Osteoblast (primary cell): ENCODE data around the gene MANSC1. TPM values are rescaled to one million over a fixed set of nuclear protein-coding genes. Genes with fewer than 3 reads are reported as not detected.
"Not testable (repeated sequence)": the region's sequence is repeated elsewhere in the genome, so short reads cannot be mapped to it uniquely, and the experiment has no call there.

Source experiments
- DNase-seq: peaks from one replicate; pipeline ENCODE4 v3.0.0; 2011; ENCODE audit warnings: low spot score, mixed read lengths; ENCODE audit not compliant: insufficient read length; ENCODE audit errors: missing footprints
- H2AFZ ChIP-seq: 2 replicates; pipeline ENCODE4 v1.6.0; 2011; ENCODE audit warnings: mild to moderate bottlenecking, low read length
- H3K27ac ChIP-seq: 2 replicates; pipeline ENCODE4 v1.5.1; 2011; ENCODE audit warnings: mild to moderate bottlenecking, low read depth, low read length, moderate library complexity
- H3K27me3 ChIP-seq: 2 replicates; pipeline ENCODE4 v1.6.0; 2012; ENCODE audit warnings: mild to moderate bottlenecking, control low read depth, inconsistent platforms, low read length, moderate library complexity; ENCODE audit not compliant: insufficient read depth
- H3K36me3 ChIP-seq: 2 replicates; pipeline ENCODE4 v1.5.1; 2011; ENCODE audit warnings: mild to moderate bottlenecking, low read length, control low read depth, moderate library complexity; ENCODE audit not compliant: insufficient read depth
- H3K4me1 ChIP-seq: 2 replicates; pipeline ENCODE4 v1.5.1; 2011; ENCODE audit warnings: mild to moderate bottlenecking, low read length, control low read depth, moderate library complexity; ENCODE audit not compliant: insufficient read depth
- H3K4me2 ChIP-seq: 2 replicates; pipeline ENCODE4 v1.6.0; 2011; ENCODE audit warnings: mild to moderate bottlenecking, low read length; ENCODE audit not compliant: insufficient read depth
- H3K4me3 ChIP-seq: fragments of 200-600 bp; sonication (generic); 3 replicates; pipeline ENCODE4 v1.5.1; 2012; ENCODE audit warnings: mild to moderate bottlenecking, low read length, inconsistent platforms; ENCODE audit not compliant: insufficient read depth
- H3K79me2 ChIP-seq: 2 replicates; pipeline ENCODE4 v1.6.0; 2012; ENCODE audit warnings: mild to moderate bottlenecking, low read length, control low read depth, inconsistent platforms; ENCODE audit not compliant: insufficient read depth
- H3K9me3 ChIP-seq: 2 replicates; pipeline ENCODE4 v1.5.1; 2011; ENCODE audit warnings: low read depth, low read length, control low read depth
- H4K20me1 ChIP-seq: 2 replicates; pipeline ENCODE4 v1.6.0; 2012; ENCODE audit warnings: mild to moderate bottlenecking, low read length, control low read depth; ENCODE audit not compliant: insufficient read depth
- total RNA-seq: library from RNA; depleted of rRNA; stranded (reverse); fragments of >200 nt; gene quantifications from 2 replicates; pipeline ENCODE4 v1.2.3, GENCODE V29; 2012
- TF ChIP-seq, protein P1 (sequence below): IDR thresholded peaks from 2 replicates; pipeline ENCODE4 v1.5.1; 2011; ENCODE audit warnings: mild to moderate bottlenecking, low read depth, low read length, moderate library complexity; ENCODE audit errors: extremely low read depth

Gene MANSC1
- total RNA-seq, 1 donor, result 3.3 TPM

DNA sequence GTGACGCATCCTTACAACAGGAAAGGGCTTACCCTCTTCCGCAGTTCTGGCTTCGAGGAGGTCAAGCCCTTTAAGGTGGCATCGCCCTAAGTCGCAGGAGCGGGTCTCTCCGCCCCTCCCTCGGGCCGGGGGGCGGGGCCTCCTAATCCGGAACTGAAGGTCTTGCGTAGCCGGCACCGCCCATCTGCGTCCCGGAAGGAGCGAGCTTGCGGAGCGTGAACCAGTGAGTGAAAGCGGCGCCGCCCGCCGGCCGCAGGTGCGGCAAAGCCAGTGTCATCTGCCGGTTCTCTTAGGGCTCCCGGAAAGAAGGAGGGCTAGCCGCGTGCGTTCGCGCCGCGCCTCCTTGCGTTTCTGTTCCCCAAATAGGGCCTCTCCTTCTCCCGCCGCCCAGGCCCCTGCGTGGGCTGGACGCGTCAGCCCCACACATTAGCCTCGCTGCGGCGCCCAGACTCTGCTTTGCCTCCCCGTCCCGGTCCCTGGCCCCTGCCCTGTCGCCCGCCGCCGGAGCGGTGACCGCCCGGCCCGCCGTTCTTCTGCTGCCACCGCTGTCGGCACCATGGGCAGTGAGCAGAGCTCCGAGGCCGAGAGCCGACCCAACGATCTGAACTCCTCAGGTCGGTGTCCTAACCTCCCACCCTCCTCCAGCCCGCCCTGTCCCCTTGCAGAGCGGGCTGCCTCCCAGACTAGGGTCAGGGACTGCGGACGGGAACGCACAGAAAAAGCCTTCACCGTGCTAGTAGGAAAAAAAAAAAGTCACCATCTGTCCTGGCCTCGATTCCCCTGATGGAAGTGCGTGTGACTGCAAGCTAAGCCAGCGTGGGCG lies 7.1 kb upstream of the MANSC1 start, which contains the start of gene BORCS5:
Gene BORCS5 (plus strand): TSS at position 183 of the 823 bp plus-strand sequence. CDS start 374 bp downstream, at position 557.
- H3K79me2 ChIP-seq, result peaks cover 40% of the 10 kb centered on the region
- H3K9me3 ChIP-seq, result no peaks in the 10 kb centered on the region
- no peaks in the 10 kb centered on the region for H4K20me1 ChIP-seq
- TF ChIP-seq, protein P1, sequence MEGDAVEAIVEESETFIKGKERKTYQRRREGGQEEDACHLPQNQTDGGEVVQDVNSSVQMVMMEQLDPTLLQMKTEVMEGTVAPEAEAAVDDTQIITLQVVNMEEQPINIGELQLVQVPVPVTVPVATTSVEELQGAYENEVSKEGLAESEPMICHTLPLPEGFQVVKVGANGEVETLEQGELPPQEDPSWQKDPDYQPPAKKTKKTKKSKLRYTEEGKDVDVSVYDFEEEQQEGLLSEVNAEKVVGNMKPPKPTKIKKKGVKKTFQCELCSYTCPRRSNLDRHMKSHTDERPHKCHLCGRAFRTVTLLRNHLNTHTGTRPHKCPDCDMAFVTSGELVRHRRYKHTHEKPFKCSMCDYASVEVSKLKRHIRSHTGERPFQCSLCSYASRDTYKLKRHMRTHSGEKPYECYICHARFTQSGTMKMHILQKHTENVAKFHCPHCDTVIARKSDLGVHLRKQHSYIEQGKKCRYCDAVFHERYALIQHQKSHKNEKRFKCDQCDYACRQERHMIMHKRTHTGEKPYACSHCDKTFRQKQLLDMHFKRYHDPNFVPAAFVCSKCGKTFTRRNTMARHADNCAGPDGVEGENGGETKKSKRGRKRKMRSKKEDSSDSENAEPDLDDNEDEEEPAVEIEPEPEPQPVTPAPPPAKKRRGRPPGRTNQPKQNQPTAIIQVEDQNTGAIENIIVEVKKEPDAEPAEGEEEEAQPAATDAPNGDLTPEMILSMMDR, result no peak
- peak within 1 kb of the TSS; percentile 98 for H3K4me3 ChIP-seq
- H2AFZ ChIP-seq, result peak within 1 kb of the TSS; percentile 87
- peak within 1 kb of the TSS; percentile 75 for H3K4me2 ChIP-seq
- H3K27me3 ChIP-seq, result no peaks in the 10 kb centered on the region
- peaks cover 11% of the 10 kb centered on the region for H3K4me1 ChIP-seq
- H3K36me3 ChIP-seq, result no peaks in the 10 kb centered on the region
- DNase-seq, result peak; percentile 96
- peak within 1 kb of the TSS; percentile 91 for H3K27ac ChIP-seq

DNA sequence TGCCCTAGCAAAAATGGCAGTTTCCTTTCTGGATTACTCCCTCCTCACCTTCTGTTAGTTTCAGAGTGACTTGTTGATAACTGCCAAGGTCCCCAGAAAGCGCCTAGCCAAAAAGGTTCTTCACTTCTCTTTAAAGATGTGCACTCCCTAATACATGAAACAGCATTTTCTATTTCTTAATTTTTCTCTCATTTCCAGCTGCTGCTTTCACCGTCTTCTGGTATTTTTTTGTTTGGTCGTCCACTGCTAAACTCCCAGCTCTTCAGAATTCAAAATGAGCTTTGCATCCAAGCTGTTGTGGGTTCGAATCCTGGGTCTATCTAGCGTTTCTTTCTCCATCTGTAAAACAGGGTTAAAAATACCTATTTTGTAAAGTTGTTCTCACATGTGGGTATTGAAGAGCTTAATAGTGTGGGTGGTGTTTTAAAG lies 6.4 kb upstream of the MANSC1 start:
- Histone ChIP-seq H2AFZ (peak overlapping the region; percentile 87), H3K4me3 (peak overlapping the region; percentile 98), H3K9me3 (no peaks in the 10 kb centered on the region), H3K27me3 (no peaks in the 10 kb centered on the region), H4K20me1 (no peaks in the 10 kb centered on the region), H3K4me1 (peaks cover 11% of the 10 kb centered on the region), H3K79me2 (peaks cover 37% of the 10 kb centered on the region), H3K36me3 (no peaks in the 10 kb centered on the region), H3K4me2 (peak overlapping the region; percentile 75), H3K27ac (peak overlapping the region; percentile 91)
- TF ChIP-seq, protein P1, result no peak
- DNase-seq, result no peak

DNA sequence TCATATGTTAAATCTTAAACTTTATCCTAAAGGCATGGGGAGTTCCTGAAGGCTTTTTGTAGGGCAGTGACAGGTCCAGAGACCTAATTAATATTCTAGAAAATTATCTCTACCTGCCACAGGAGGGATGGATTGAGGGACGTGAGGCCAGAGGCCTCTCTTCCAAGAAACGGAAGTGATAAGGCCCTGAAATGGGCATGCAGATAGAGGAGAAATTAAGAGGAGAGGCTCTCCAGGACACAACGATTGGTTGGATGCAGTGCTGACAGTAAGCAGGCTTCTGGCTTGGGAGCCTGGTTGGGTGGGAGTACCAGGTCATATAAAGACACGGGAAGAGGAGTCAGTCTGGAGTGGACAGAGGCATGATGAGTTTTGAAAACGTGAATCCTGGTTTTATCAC lies 3.8 kb upstream of the MANSC1 start:
- TF ChIP-seq, protein P1, result no peak

DNA sequence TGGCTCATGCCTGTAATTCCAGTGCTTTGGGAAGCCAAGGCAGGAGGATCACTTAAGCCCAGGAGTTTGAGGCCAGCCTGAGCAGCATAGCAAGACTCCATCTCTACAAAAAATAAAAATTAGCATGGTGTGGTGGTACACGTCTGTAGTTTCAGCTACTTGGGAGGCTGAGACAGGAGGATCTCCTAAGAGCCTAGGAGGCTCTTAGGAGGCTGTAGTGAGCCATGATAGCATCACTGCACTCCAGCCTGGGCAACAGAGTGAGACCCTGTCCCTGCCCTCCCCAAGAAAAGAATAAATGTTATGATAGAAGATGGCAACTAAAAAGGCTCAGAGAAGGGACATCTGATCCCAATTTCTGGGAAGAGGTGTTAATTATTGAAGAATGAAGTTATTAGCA lies 3.2 kb upstream of the MANSC1 start:
- no peaks in the 10 kb centered on the region for H3K27me3 ChIP-seq
- TF ChIP-seq, protein P1, result no peak
- H3K9me3 ChIP-seq, result no peaks in the 10 kb centered on the region
- H3K27ac ChIP-seq, result no peak overlapping the region
- DNase-seq, result no peak
- H2AFZ ChIP-seq, result no peak overlapping the region
- no peaks in the 10 kb centered on the region for H3K36me3 ChIP-seq
- H4K20me1 ChIP-seq, result no peaks in the 10 kb centered on the region
- H3K4me2 ChIP-seq, result no peak overlapping the region
- H3K4me1 ChIP-seq, result peaks cover 10% of the 10 kb centered on the region
- H3K4me3 ChIP-seq, result no peak overlapping the region
- peaks cover 13% of the 10 kb centered on the region for H3K79me2 ChIP-seq

More for the DNA sequence above, 3.8 kb upstream of the MANSC1 start:
- Histone ChIP-seq H3K36me3 (no peaks in the 10 kb centered on the region), H3K4me2 (no peak overlapping the region), H3K79me2 (peaks cover 18% of the 10 kb centered on the region), H3K27ac (no peak overlapping the region), H4K20me1 (no peaks in the 10 kb centered on the region), H3K9me3 (no peaks in the 10 kb centered on the region), H3K27me3 (no peaks in the 10 kb centered on the region), H3K4me1 (peaks cover 11% of the 10 kb centered on the region), H2AFZ (no peak overlapping the region), H3K4me3 (no peak overlapping the region)
- DNase-seq, result no peak

DNA sequence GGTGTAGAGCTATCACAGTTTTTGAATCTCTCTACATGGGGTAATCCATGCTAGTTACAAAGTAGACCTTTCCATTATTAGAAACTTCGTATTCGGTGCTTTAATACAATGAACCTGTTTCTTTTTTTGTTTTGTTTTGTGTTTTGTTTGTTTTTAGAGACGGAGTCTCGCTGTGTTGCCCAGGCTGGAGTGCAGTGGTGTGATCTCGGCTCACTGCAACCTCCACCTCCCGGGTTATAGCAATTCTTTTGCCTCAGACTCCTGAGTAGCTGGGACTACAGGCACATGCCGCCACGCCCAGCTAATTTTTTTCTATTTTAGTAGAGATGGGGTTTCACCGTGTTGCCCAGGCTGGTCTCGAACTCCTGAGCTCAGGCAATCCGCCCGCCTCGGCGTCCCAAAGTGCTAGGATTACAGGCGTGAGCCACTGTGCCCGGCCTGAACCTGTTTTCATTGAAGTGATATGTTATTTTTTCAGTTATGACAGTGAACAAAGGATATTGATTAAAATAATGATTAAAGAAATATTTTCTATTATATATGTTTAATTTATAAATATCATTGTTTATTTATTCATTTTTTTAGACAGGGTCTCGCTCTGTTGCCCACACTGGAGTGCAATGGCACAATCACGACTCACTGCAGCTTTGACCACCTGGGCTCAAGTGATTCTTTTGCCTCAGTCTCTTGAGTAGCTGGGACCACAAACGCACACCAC lies 1.6 kb upstream of the MANSC1 start:
- not testable (repeated sequence) for H3K9me3 ChIP-seq, H4K20me1 ChIP-seq, H3K27ac ChIP-seq, H3K4me1 ChIP-seq, H3K27me3 ChIP-seq, H3K4me3 ChIP-seq, H3K4me2 ChIP-seq, H3K36me3 ChIP-seq, H2AFZ ChIP-seq, H3K79me2 ChIP-seq, DNase-seq
